ENCODE measurements around the gene MPND.
"Not testable (repeated sequence)": the region's sequence is repeated elsewhere in the genome, so short reads cannot be mapped to it uniquely, and the experiment has no call there.

Gene MPND

GRCh38 chr19:4327252-4327876 lies 16.0 kb upstream of the MPND start:
- DNase-seq (ENCODE audit: low read depth): no peak
- H3K4me3 ChIP-seq (ENCODE audit: control insufficient read depth, low read depth, low read length): no peak overlapping the region
- no peak for TF ChIP-seq CTCF (IDR thresholded peaks at IDR 0.05; ENCODE audit: control insufficient read depth, insufficient read depth, low read depth, low read length, missing control alignments)

- no peak overlapping the region for H3K4me3 ChIP-seq (ENCODE audit: control insufficient read depth, low read depth, low read length)
- no peak for DNase-seq (ENCODE audit: low read depth)
- TF ChIP-seq CTCF (IDR thresholded peaks at IDR 0.05; ENCODE audit: control insufficient read depth, insufficient read depth, low read depth, low read length, missing control alignments): no peak
These were observed 15.5 kb upstream of the MPND start for GRCh38 chr19:4327877-4328242.

GRCh38 chr19:4328243-4328990 lies 14.9 kb upstream of the MPND start:
- H3K4me3 ChIP-seq (ENCODE audit: control insufficient read depth, low read depth, low read length): peak overlapping the region; percentile 38
- TF ChIP-seq CTCF (IDR thresholded peaks at IDR 0.05; ENCODE audit: control insufficient read depth, insufficient read depth, low read depth, low read length, missing control alignments): no peak
- DNase-seq (ENCODE audit: low read depth): no peak

GRCh38 chr19:4328991-4329681 lies 14.2 kb upstream of the MPND start:
- H3K4me3 ChIP-seq (ENCODE audit: control insufficient read depth, low read depth, low read length): peak overlapping the region; percentile 38
- DNase-seq (ENCODE audit: low read depth): not testable (repeated sequence)

- H3K4me3 ChIP-seq (ENCODE audit: control insufficient read depth, low read depth, low read length): no peak overlapping the region
- no peak for TF ChIP-seq CTCF (IDR thresholded peaks at IDR 0.05; ENCODE audit: control insufficient read depth, insufficient read depth, low read depth, low read length, missing control alignments)
- no peak for DNase-seq (ENCODE audit: low read depth)
These were observed 13.5 kb upstream of the MPND start for GRCh38 chr19:4329858-4330257.

GRCh38 chr19:4334929-4335570 lies 8.3 kb upstream of the MPND start:
- no peak for DNase-seq (ENCODE audit: low read depth)

More at GRCh38 chr19:4334929-4335570, 8.3 kb upstream of the MPND start:
- TF ChIP-seq CTCF (IDR thresholded peaks at IDR 0.05; ENCODE audit: control insufficient read depth, insufficient read depth, low read depth, low read length, missing control alignments): no peak
- H3K4me3 ChIP-seq (ENCODE audit: control insufficient read depth, low read depth, low read length): no peak overlapping the region
